GM21825 (cell line): Measurements from ENCODE around the gene LZTR1.

ENCODE experiments used
- ATAC-seq: cut with Tn5 transposase; IDR thresholded peaks from one replicate; pipeline ENCODE4 v1.9.1; 2021; ENCODE audit warnings: mild to moderate bottlenecking, moderate library complexity; ENCODE audit not compliant: unreplicated experiment

Gene LZTR1

GRCh38 chr22:20979243-20979809 lies 2.8 kb upstream of the LZTR1 start:
- ATAC-seq, result no peak

GRCh38 chr22:20979940-20980453 lies 2.1 kb upstream of the LZTR1 start:
- ATAC-seq, result no peak

DNA sequence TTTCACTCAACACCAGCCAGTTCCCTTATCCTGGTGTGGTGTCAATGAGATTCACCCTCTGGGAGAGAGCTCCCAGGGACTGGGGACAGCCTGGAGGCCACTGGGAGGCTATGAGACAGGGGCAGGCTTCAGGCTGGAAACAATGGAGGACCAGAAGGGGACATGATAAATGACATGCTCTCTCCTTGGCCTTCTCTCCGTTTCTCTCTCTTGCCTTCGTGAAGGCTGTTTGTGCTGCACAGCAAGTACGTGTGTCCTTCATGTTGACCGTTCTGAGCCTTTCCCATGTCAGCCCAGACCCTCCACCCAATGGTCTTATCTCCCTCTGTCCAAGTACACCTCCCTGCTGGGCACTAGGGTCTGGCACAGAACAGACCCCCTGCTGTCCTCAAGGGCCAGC lies 1.6 kb upstream of the LZTR1 start:
- no peak for ATAC-seq

- no peak for ATAC-seq
Observed at GRCh38 chr22:20980938-20981722, 967 bp upstream of the LZTR1 start.

DNA sequence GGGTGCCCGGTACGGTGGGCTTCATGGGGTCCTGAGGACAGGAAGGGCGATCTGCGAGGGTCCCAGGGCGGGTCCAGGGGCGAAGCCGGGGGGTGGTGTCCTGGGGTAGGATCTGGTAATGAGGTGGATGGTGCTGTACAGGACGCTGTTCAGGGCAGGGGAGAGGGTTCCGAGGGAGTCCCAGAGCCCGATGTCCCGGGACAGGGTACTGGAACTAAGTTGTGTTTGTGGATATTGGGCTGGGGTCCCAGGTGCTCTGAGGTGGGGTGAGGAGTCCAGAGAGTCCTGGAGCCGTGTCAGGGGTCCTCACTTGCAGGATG lies 426 bp downstream of the LZTR1 start:
- ATAC-seq, result peak; percentile 10

DNA sequence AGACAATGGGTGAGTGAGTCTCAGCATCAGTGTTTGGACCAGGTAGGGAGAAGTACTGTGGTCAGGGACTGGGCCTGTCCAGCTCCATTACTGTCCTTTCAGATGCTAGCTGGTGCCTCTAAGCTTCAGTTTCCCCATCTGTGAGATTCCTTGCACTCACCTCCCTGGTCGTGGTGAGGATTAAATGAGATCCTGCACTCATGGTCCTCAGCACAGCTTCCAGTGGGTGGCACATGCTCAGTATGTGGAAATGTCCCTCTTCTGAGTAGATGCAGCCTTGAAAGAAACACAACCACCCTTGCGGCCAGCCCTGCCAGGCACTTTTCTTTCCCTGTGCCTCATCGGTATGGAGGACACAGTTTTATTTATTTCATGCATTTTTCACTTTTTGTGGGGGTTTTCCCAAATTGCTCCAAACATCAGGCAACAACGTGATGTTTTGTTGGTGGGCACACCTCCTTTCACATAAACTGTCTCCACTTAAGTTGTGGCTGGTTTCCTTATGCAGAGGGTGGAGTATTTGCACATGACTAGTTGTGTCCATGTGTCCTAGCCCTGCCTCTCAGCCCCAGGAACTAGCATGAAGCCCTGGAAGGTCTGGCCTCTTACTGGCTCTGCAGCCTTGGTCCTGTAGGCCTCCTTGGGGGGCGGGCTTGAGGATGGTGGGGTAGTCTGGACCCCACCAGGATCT lies 1.1 kb downstream of the LZTR1 start:
- ATAC-seq, result no peak

- ATAC-seq, result no peak
Observed at GRCh38 chr22:20985720-20986119, 3.6 kb downstream of the LZTR1 start.

DNA sequence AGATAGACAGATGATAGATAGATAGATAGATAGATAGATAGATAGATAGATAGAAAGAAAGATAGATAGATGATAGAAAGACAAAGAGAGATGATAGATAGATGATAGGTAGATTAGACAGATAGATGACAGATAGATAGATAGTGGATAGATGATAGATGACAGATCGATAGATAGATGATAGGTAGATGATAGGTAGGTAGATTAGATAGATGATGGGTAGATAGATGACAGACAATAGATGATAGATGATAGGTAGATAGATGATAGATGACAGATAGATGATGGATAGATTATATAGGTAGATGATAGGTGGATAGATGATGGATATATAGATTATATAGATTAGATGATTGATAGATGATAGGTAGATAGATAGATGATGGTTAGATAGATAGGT lies 4.3 kb downstream of the LZTR1 start:
- no peak for ATAC-seq

GRCh38 chr22:20987375-20987774 lies 5.3 kb downstream of the LZTR1 start:
- ATAC-seq, result no peak

DNA sequence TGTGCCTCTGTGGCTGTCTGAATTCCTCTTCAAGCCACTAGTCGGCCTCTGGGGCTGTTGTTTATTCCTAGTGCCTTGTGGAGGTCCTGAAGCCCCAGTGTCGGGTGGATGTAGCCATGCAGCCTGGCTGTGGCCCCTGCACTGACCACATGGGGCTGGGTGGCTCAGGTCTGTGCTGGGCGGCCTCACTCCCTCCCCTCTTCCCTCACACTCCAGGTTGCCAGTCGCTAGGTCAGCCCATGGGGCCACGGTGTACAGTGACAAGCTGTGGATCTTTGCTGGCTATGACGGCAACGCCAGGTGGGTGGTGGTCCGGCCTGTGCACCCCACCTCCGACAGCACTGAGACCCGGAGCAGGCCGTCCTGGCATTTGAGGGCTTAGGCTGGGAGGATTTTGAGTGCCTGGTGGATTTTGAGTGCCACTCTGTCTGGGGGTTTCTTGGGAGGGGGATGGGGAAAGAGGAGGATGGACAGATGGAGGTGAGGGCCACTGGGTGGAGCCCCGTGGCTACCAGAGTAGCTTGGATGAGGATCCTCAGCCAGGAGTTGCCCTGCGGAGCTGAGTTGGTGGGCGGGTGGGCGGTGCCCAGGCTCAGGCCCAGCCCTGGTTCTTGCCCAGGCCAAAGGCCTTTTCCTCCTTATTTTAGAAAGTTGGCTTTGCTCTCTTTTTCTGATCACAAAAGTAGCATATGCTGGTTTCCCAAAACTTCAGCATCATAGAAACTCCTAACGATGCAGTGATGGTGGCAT lies 6.7 kb downstream of the LZTR1 start:
- no peak for ATAC-seq

DNA sequence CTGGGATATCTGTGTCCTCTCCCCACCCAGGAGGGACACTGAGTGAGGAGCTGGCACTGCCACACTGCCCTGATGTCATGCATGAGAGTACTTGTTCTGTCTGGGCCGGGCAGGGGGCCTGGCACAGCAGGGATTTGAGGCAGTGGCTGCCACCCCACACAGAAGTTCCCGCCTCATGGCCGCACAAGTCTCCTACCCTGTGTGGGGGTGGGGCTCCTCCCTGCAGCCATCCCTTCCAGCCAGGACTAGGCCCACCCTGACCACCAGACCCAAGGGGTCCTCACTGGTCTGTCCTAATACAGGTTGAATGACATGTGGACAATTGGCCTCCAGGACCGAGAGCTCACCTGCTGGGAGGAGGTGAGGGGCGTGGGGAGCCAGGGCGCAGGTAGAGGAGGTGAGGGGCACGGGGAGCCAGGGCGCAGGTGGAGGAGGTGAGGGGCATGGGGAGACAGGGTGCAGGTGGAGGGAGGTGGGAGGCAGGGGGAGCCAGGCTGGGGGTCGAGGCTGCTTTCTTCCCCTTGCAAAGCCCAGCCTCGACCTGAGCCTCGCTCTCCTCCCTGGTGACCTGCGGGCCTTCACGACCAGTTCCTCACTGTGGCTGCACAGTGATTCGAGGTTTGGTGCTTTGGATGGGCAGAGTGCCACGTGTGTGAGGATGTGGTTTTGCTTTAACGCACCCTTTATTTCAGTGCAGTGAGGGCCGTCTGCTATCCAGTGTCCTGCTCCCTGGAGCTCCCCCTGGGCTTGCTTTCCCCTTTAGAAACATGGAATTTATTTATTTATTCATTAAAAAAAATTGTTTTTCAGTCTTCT lies 7.4 kb downstream of the LZTR1 start:
- ATAC-seq, result no peak

DNA sequence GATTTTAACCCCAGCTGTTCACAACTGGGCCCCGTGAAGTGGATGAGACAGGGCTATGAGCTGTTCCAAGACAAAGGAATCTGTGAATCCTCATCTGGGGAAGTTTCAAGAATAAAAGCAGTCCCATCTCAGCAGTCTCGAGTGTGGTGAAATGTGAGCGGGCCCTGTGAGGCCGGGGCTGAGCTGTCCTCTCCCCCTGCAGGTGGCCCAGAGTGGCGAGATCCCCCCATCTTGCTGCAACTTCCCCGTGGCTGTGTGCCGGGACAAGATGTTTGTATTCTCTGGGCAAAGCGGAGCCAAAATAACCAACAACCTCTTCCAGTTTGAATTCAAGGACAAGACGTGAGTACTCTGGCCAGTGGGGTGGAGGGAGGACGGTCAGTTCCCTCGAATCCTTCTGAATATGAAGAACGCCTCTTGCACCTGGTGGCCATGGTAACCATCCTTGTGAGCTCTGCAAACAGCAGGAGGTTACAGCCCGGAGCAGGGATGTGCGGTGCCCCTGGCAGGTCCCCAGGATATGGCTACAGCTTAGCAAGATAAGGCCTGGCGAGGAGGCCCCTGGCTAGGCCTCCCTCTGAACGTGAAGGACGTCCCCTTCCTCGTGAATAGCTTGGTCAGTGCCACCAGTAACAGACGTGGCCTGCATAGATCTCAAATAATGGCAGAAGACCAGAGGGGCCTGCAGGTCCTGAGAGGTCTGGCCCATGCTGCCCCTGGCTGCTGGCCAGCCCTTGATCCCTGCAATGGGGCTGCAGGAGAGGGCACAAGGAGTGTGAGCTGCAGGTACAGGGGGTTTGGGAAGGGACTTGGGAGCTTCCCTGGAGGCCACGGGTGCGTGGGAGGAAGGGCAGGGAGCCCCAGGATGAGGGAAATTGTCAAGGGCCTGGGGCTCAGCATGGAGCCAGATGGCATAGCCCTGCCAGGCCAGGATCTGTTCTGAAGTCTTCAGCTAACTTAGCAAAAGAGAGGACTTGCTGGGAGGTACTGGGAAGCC lies 8.4 kb downstream of the LZTR1 start:
- ATAC-seq, result no peak

DNA sequence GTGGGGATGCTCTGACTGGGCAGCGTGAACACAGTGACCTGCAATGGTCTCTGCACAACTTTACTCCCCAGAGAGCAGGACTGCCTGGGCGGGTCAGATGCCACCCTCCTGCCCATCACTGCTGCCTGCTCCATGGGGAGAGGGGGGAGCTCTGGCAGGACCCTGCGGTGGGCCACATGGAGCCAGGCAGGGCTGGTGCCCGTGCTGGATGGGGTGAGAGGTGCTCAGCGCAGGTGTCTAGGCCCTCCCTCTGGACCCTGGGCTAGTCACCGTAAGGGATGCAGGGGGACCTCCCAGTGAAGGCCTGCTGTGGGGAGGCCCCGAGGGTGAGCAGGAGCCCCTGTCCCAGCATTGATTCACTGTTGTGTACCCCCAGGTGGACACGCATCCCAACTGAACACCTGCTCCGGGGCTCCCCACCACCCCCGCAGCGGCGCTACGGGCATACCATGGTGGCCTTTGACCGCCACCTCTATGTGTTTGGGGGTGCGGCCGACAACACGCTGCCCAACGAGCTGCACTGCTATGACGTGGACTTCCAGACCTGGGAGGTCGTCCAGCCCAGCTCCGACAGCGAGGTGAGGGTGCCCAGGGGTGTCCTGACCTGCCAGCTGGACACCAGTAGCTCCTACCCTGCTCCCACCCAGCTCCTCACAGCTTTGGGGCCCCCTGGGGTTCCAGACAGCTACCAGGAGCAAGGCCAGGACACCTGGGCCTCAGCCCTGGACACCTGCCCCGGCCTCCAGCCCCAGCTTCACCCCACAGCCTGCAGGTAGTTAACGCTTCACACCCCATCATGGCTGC lies 9.4 kb downstream of the LZTR1 start:
- no peak for ATAC-seq

GRCh38 chr22:20992056-20992442 lies 10.0 kb downstream of the LZTR1 start:
- ATAC-seq, result no peak

GRCh38 chr22:20992456-20993303 lies 10.6 kb downstream of the LZTR1 start:
- no peak for ATAC-seq

GRCh38 chr22:20993304-20994127 lies 11.4 kb downstream of the LZTR1 start:
- ATAC-seq, result no peak
